Measurements from ENCODE around the gene LRRC8B. TPM values are rescaled to one million over a fixed set of nuclear protein-coding genes. Genes with fewer than 3 reads are reported as not detected.

Gene LRRC8B
- total RNA-seq, 1 donor from 2014 or later: 19.1 TPM

- TF ChIP-seq CTCF (IDR thresholded peaks at IDR 0.05): no peak
- Mint-ChIP-seq H3K4me1 (peaks cover 20% of the 10 kb centered on the region), H3K9me3 (peaks cover 2% of the 10 kb centered on the region), H3K27me3 (no peaks in the 10 kb centered on the region), H3K27ac (no peak overlapping the region), H3K36me3 (ENCODE audit: low read depth) (peaks cover 13% of the 10 kb centered on the region), H3K4me3 (no peak overlapping the region)
- CTCF ChIA-PET: no interaction called here
- intact Hi-C loops (cut with micrococcal nuclease): no loop called here
- DNase-seq: no peak
- POLR2A ChIA-PET: no interaction called here
- no peak for ATAC-seq (ENCODE audit: low read depth)
Measured at GRCh38 chr1:89646259-89646658, 121.6 kb downstream of the LRRC8B start.

Other genes starting within 250 kb of the LRRC8B start
- gene GBP6, start 160.8 kb upstream of the LRRC8B start, total RNA-seq: not detected in 2 replicates
- gene LRRC8C, start 108.3 kb downstream of the LRRC8B start, total RNA-seq: 7.4 and 8.4 TPM in 2 replicates

Measured in activated B cell treated with CpG ODN at 0.5 μM for 24 hours (primary cell).